Activated T-helper 17 cell treated with anti-CD3 and anti-CD28 coated beads, Interleukin-2, amount 50 U/mL, for 72 hours (primary cell): ENCODE measurements around the gene DUSP3. TPM values are rescaled to one million over a fixed set of nuclear protein-coding genes. Genes with fewer than 3 reads are reported as not detected.
A peak's percentile ranks its signal among the peaks of the same experiment; 100 is the strongest.
"Not testable (repeated sequence)": the region's sequence is repeated elsewhere in the genome, so short reads cannot be mapped to it uniquely, and the experiment has no call there.

Experiments
- ATAC-seq: fragments of 150-1000 bp; cut with Tn5 transposase; replicated peaks from 2 replicates; pipeline ENCODE4 v1.10.0; 2021; ENCODE audit warnings: mild to moderate bottlenecking, moderate library complexity
- H3K27ac Mint-ChIP-seq: one replicate; pipeline ENCODE4 v1.8.0; 2022; ENCODE audit warnings: mixed read lengths
- H3K27me3 Mint-ChIP-seq: one replicate; pipeline ENCODE4 v1.8.0; 2022; ENCODE audit warnings: mixed read lengths
- H3K36me3 Mint-ChIP-seq: one replicate; pipeline ENCODE4 v1.8.0; 2022; ENCODE audit warnings: low read depth, mild to moderate bottlenecking, mixed read lengths
- H3K4me1 Mint-ChIP-seq: one replicate; pipeline ENCODE4 v1.8.0; 2022; ENCODE audit warnings: mixed read lengths
- H3K4me3 Mint-ChIP-seq: one replicate; pipeline ENCODE4 v1.8.0; 2022; ENCODE audit warnings: mild to moderate bottlenecking, mixed read lengths
- H3K9me3 Mint-ChIP-seq: one replicate; pipeline ENCODE4 v1.8.0; 2022; ENCODE audit warnings: mixed read lengths
- total RNA-seq, 2 donors: library from RNA; stranded (reverse); gene quantifications; one replicate each; pipeline ENCODE4 v1.2.3, GENCODE V29; 2022

The DUSP3 gene
- total RNA-seq, 2 donors from 2014 or later: 10.5 to 21.5 TPM

GRCh38 chr17:43812396-43813265 lies 33.9 kb upstream of the DUSP3 start:
- no peak overlapping the region for H3K4me3 Mint-ChIP-seq
- H3K9me3 Mint-ChIP-seq: no peaks in the 10 kb centered on the region
- no peaks in the 10 kb centered on the region for H3K36me3 Mint-ChIP-seq
- ATAC-seq: no peak
- H3K27ac Mint-ChIP-seq: no peak overlapping the region
- H3K27me3 Mint-ChIP-seq: peaks cover 5% of the 10 kb centered on the region
- H3K4me1 Mint-ChIP-seq: no peaks in the 10 kb centered on the region

DNA sequence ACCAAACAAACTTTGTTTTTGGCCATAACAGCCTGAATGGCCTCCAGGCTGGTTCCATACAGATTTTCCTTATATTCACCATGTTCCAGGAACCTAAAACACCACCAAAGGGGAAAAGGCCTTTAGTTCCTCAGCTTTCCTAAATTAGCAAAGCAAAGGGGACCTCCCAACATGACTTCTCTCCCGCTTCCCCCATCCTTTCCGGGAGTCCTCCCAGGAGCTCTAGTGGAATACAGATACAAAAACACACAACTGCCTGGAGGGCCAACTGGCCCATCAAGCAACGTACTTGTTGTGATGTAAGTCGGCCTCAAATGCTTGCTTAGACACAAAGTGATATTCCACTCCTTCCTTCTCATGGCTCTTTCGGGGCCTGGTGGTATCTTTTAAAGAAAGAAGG lies 32.0 kb upstream of the DUSP3 start:
- Mint-ChIP-seq H3K36me3 (no peaks in the 10 kb centered on the region), H3K4me3 (no peak overlapping the region), H3K27me3 (peaks cover 5% of the 10 kb centered on the region), H3K9me3 (no peaks in the 10 kb centered on the region), H3K4me1 (no peaks in the 10 kb centered on the region), H3K27ac (no peak overlapping the region)
- ATAC-seq: no peak

GRCh38 chr17:43810226-43810715 lies 31.5 kb upstream of the DUSP3 start:
- Mint-ChIP-seq H3K27ac (no peak overlapping the region), H3K4me1 (no peaks in the 10 kb centered on the region), H3K36me3 (no peaks in the 10 kb centered on the region), H3K9me3 (no peaks in the 10 kb centered on the region), H3K4me3 (no peak overlapping the region), H3K27me3 (peaks cover 5% of the 10 kb centered on the region)
- ATAC-seq: no peak

DNA sequence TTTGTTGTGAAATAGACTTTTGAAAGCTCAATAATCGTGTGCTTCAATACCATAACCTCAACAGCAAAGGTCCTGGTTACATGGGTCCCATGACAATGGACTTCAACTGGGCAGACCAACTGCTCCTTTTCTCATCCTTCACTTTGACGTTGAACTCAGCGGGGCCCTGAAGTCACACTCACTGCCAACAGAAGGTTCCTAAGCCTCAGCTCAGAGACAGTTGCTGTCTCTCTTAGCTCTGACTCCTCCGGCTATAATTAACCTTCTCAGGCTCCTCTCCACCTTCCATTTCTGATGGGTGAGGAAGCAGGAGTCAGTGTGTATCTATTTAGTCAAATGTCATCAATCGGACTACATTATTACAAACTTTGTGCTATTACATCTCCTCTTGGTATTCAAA lies 30.3 kb upstream of the DUSP3 start:
- H3K4me1 Mint-ChIP-seq: no peaks in the 10 kb centered on the region
- no peak overlapping the region for H3K4me3 Mint-ChIP-seq
- peaks cover 13% of the 10 kb centered on the region for H3K27me3 Mint-ChIP-seq
- H3K9me3 Mint-ChIP-seq: no peaks in the 10 kb centered on the region
- no peaks in the 10 kb centered on the region for H3K36me3 Mint-ChIP-seq
- ATAC-seq: no peak
- H3K27ac Mint-ChIP-seq: no peak overlapping the region

DNA sequence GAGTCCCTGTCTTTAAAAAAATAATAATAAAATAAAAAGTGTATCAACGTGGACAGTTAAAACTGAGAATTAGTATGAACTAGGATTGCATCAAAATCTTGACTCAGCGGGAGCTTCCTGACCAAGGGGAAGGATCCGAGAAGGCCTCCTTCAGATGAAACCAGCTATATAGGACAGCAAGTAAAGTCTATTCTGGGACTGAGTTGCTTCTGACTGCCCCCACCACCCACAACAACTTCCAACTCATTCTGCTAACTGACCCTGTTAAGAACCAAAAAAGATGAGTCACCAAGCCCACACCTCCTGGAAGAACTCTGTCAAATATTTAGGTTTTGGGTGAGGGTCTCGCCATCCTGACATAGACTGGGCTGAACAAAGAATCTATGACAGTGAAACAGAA lies 29.3 kb upstream of the DUSP3 start:
- H3K4me1 Mint-ChIP-seq: no peaks in the 10 kb centered on the region
- H3K27me3 Mint-ChIP-seq: peaks cover 16% of the 10 kb centered on the region
- H3K4me3 Mint-ChIP-seq: no peak overlapping the region
- no peak overlapping the region for H3K27ac Mint-ChIP-seq
- ATAC-seq: no peak
- no peaks in the 10 kb centered on the region for H3K36me3 Mint-ChIP-seq
- H3K9me3 Mint-ChIP-seq: no peaks in the 10 kb centered on the region

DNA sequence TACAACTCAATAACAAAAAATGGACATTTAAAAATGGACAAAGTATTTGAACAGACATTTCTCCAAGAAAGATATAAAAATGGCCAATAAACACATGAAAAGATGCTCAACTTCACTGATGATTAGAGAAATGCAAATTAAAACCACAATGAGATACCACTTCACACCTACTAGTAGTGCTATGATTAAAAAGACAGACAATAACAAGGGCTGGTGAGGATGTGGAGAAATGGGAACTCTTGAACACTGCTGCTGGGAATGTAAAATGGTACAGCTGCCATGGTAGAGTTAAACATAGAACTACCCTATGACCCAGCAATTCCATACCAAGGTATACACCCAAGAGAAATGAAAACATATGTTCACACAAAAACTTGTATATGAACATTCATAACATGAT lies 26.3 kb upstream of the DUSP3 start:
- no peaks in the 10 kb centered on the region for H3K36me3 Mint-ChIP-seq
- no peak overlapping the region for H3K27ac Mint-ChIP-seq
- H3K4me3 Mint-ChIP-seq: no peak overlapping the region
- H3K27me3 Mint-ChIP-seq: peaks cover 20% of the 10 kb centered on the region
- no peak for ATAC-seq
- H3K9me3 Mint-ChIP-seq: no peaks in the 10 kb centered on the region
- no peaks in the 10 kb centered on the region for H3K4me1 Mint-ChIP-seq

- Mint-ChIP-seq H3K27ac (no peak overlapping the region), H3K36me3 (no peaks in the 10 kb centered on the region), H3K9me3 (no peaks in the 10 kb centered on the region), H3K4me3 (no peak overlapping the region), H3K27me3 (peaks cover 20% of the 10 kb centered on the region), H3K4me1 (no peaks in the 10 kb centered on the region)
- ATAC-seq: no peak
Measured at GRCh38 chr17:43803758-43804157, 25.0 kb upstream of the DUSP3 start.

DNA sequence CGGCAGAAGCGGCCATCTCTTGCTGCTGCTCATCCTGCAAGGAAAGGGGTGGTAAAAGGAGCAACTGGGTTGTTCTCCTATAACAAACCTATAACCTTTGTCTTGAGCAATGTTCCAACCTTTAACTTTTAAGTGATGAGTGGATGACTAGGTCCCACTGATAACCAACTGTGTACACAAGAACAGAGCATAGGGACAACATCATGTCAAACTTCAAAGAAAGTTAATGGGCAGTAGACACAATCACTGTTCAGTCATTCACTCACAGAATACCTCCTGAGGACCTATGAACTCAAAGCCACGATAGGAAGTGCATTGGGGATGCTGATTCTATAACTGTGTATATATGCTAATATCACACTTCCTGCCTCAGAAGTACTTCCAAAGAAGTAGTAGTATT lies 23.1 kb upstream of the DUSP3 start:
- no peaks in the 10 kb centered on the region for H3K36me3 Mint-ChIP-seq

DNA sequence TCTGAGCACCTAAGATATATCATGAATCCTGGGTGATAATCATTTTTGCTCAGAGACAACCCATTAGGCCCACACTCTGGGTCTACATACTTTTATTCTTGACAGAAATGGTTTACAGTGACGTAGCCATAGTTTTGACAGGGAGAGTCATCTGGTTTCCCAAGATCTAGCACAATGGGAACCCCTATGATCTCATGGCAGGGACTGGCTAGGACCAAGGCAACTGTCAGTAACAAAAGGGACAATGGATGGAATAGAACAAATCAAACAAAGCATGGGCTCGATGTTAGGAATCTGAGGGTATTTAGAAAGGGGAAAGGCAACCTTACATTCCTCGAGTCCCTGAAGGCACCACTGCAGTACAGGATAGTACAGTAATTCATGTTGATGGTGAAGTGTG lies 22.0 kb upstream of the DUSP3 start:
- Mint-ChIP-seq H3K4me1 (no peaks in the 10 kb centered on the region), H3K36me3 (no peaks in the 10 kb centered on the region), H3K4me3 (no peak overlapping the region), H3K27me3 (peaks cover 23% of the 10 kb centered on the region), H3K9me3 (no peaks in the 10 kb centered on the region), H3K27ac (no peak overlapping the region)
- ATAC-seq: no peak

More for the DNA sequence above, 23.1 kb upstream of the DUSP3 start:
- Mint-ChIP-seq H3K4me1 (no peaks in the 10 kb centered on the region), H3K9me3 (no peaks in the 10 kb centered on the region), H3K27ac (no peak overlapping the region), H3K4me3 (no peak overlapping the region), H3K27me3 (peaks cover 23% of the 10 kb centered on the region)
- no peak for ATAC-seq

GRCh38 chr17:43799047-43799446 lies 20.3 kb upstream of the DUSP3 start:
- H3K27me3 Mint-ChIP-seq: peaks cover 15% of the 10 kb centered on the region

GRCh38 chr17:43798024-43798423 lies 19.2 kb upstream of the DUSP3 start:
- H3K27ac Mint-ChIP-seq, H3K4me1 Mint-ChIP-seq, H3K9me3 Mint-ChIP-seq, H3K4me3 Mint-ChIP-seq, ATAC-seq, H3K36me3 Mint-ChIP-seq: not testable (repeated sequence)
- peaks cover 11% of the 10 kb centered on the region for H3K27me3 Mint-ChIP-seq

More at GRCh38 chr17:43799047-43799446, 20.3 kb upstream of the DUSP3 start:
- H3K4me1 Mint-ChIP-seq: no peaks in the 10 kb centered on the region
- H3K36me3 Mint-ChIP-seq: no peaks in the 10 kb centered on the region
- H3K4me3 Mint-ChIP-seq: no peak overlapping the region
- H3K27ac Mint-ChIP-seq: no peak overlapping the region
- no peak for ATAC-seq
- H3K9me3 Mint-ChIP-seq: no peaks in the 10 kb centered on the region

DNA sequence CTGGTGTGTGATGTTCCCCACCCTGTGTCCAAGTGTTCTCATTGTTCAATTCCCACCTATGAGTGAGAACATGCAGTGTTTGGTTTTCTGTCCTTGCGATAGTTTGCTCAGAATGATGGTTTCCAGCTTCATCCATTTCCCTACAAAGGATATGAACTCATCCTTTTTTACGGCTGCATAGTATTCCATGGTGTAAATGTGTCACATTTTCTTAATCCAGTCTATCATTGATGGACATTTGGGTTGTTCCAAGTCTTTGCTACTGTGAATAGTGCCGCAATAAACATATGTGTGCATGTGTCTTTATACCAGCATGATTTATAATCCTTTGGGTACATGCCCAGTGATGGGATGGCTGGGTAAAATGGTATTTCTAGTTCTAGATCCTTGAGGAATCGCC lies 13.9 kb upstream of the DUSP3 start:
- not testable (repeated sequence) for ATAC-seq, H3K9me3 Mint-ChIP-seq, H3K27me3 Mint-ChIP-seq, H3K4me3 Mint-ChIP-seq, H3K27ac Mint-ChIP-seq, H3K36me3 Mint-ChIP-seq, H3K4me1 Mint-ChIP-seq

- peak; percentile 56 for ATAC-seq
Measured at GRCh38 chr17:43791589-43791988, 12.8 kb upstream of the DUSP3 start.

GRCh38 chr17:43790311-43790940 lies 11.6 kb upstream of the DUSP3 start:
- Mint-ChIP-seq H3K4me1 (peaks cover 6% of the 10 kb centered on the region), H3K27ac (no peak overlapping the region), H3K4me3 (no peak overlapping the region), H3K36me3 (no peaks in the 10 kb centered on the region), H3K9me3 (no peaks in the 10 kb centered on the region), H3K27me3 (peaks cover 3% of the 10 kb centered on the region)
- ATAC-seq: no peak

More at GRCh38 chr17:43791589-43791988, 12.8 kb upstream of the DUSP3 start:
- Mint-ChIP-seq H3K27me3 (peaks cover 3% of the 10 kb centered on the region), H3K4me1 (peaks cover 6% of the 10 kb centered on the region), H3K27ac (no peak overlapping the region), H3K9me3 (no peaks in the 10 kb centered on the region), H3K36me3 (no peaks in the 10 kb centered on the region), H3K4me3 (peak overlapping the region; percentile 14)

GRCh38 chr17:43789482-43789881 lies 10.7 kb upstream of the DUSP3 start:
- no peaks in the 10 kb centered on the region for H3K9me3 Mint-ChIP-seq
- H3K27me3 Mint-ChIP-seq: peaks cover 3% of the 10 kb centered on the region
- H3K4me1 Mint-ChIP-seq: peaks cover 12% of the 10 kb centered on the region
- no peak overlapping the region for H3K27ac Mint-ChIP-seq
- H3K36me3 Mint-ChIP-seq: no peaks in the 10 kb centered on the region
- H3K4me3 Mint-ChIP-seq: no peak overlapping the region
- no peak for ATAC-seq
